CD14-positive monocyte (primary cell): ENCODE results near the gene SPTB. TPM values are rescaled to one million over a fixed set of nuclear protein-coding genes. Genes with fewer than 3 reads are reported as not detected.

Source experiments
- DNase-seq, 3 donors: peaks; one replicate each; pipeline ENCODE4 v3.0.0-alpha.2; 2011 to 2022
- H2AFZ ChIP-seq: 2 replicates; pipeline ENCODE4 v1.6.0; 2012; ENCODE audit warnings: mild to moderate bottlenecking, low read depth, low read length, inconsistent platforms; ENCODE audit not compliant: insufficient read depth, poor library complexity, severe bottlenecking
- H3K27ac ChIP-seq, 2 donors: 1 replicate in 1 of 2; 2 replicates in 1 of 2; pipeline ENCODE4 v1.5.1; 2012 to 2013; ENCODE audit warnings: low read length in 2 of 2, control low read depth in 1 of 2, inconsistent platforms in 1 of 2, low read depth in 1 of 2, mild to moderate bottlenecking in 1 of 2
- H3K27me3 ChIP-seq, 2 donors: one replicate each; pipeline versions ENCODE4 v1.6.0 to v1.6.1; 2011 to 2013; ENCODE audit warnings: low read length in 2 of 2; ENCODE audit not compliant: control insufficient read depth in 2 of 2, insufficient read depth in 2 of 2
- H3K36me3 ChIP-seq, 2 donors: replicated peaks in 1 of 2; 1 replicate in 1 of 2; 2 replicates in 1 of 2; pipeline versions ENCODE4 v1.5.1 to v1.6.1; 2012 to 2013; ENCODE audit warnings: low read length in 2 of 2, control low read depth in 1 of 2, inconsistent platforms in 1 of 2, mild to moderate bottlenecking in 1 of 2; ENCODE audit not compliant: insufficient read depth in 2 of 2, control insufficient read depth in 1 of 2
- H3K4me1 ChIP-seq, 2 donors: 1 replicate in 1 of 2; 2 replicates in 1 of 2; pipeline versions ENCODE4 v1.5.1 to v1.6.1; 2012 to 2013; ENCODE audit warnings: low read length in 2 of 2, control low read depth in 1 of 2, inconsistent platforms in 1 of 2, mild to moderate bottlenecking in 1 of 2, moderate library complexity in 1 of 2; ENCODE audit not compliant: insufficient read depth in 2 of 2, control insufficient read depth in 1 of 2
- H3K4me2 ChIP-seq: replicated peaks from 2 replicates; pipeline ENCODE3; 2012; ENCODE audit warnings: low read length, moderate library complexity, mild to moderate bottlenecking; ENCODE audit not compliant: poor library complexity, severe bottlenecking; ENCODE audit errors: extremely low read depth
- H3K4me3 ChIP-seq, 3 experiments: fragments of 200-600 bp in 1 of 3; sonication (generic) in 1 of 3; replicated peaks in 1 of 3; 1 replicate in 2 of 3; 2 replicates in 1 of 3; pipeline ENCODE4 v1.5.1; 2011 to 2013; ENCODE audit warnings: low read length in 3 of 3, mild to moderate bottlenecking in 3 of 3, control low read depth in 2 of 3, low read depth in 2 of 3, inconsistent platforms in 1 of 3, moderate library complexity in 1 of 3
- H3K79me2 ChIP-seq: 2 replicates; pipeline ENCODE4 v1.6.0; 2012; ENCODE audit warnings: mild to moderate bottlenecking, control low read depth, inconsistent platforms, low read length, moderate library complexity; ENCODE audit not compliant: insufficient read depth
- H3K9ac ChIP-seq: 2 replicates; pipeline ENCODE4 v1.6.0; 2017; ENCODE audit warnings: low read length, mild to moderate bottlenecking; ENCODE audit not compliant: insufficient read depth, poor library complexity, severe bottlenecking
- H3K9me3 ChIP-seq, 2 donors: replicated peaks in 1 of 2; 1 replicate in 1 of 2; 2 replicates in 1 of 2; pipeline versions ENCODE4 v1.5.1 to v1.6.1; 2012 to 2013; ENCODE audit warnings: low read length in 2 of 2, control low read depth in 1 of 2; ENCODE audit not compliant: control insufficient read depth in 1 of 2, insufficient read depth in 1 of 2
- H4K20me1 ChIP-seq: 2 replicates; pipeline ENCODE4 v1.6.0; 2012; ENCODE audit warnings: mild to moderate bottlenecking, low read length, control low read depth, moderate library complexity; ENCODE audit not compliant: insufficient read depth
- H3K27ac Mint-ChIP-seq, 7 donors: one replicate each; pipeline ENCODE4 v1.8.0; 2020; ENCODE audit warnings: mild to moderate bottlenecking in 7 of 7, mixed read lengths in 7 of 7, moderate library complexity in 6 of 7, inconsistent platforms in 2 of 7
- H3K27me3 Mint-ChIP-seq, 3 donors: one replicate each; pipeline ENCODE4 v1.8.0; 2021 to 2022; ENCODE audit warnings: low read depth in 3 of 3, mild to moderate bottlenecking in 3 of 3, mixed read lengths in 3 of 3, moderate library complexity in 3 of 3, inconsistent platforms in 1 of 3
- H3K36me3 Mint-ChIP-seq, 2 donors: one replicate each; pipeline ENCODE4 v1.8.0; 2020; ENCODE audit warnings: mixed read lengths in 2 of 2, inconsistent platforms in 1 of 2, mild to moderate bottlenecking in 1 of 2
- H3K4me1 Mint-ChIP-seq: one replicate; pipeline ENCODE4 v1.8.0; 2020; ENCODE audit warnings: mild to moderate bottlenecking, mixed read lengths
- H3K4me3 Mint-ChIP-seq, 2 donors: one replicate each; pipeline ENCODE4 v1.8.0; 2020; ENCODE audit warnings: mild to moderate bottlenecking in 2 of 2, mixed read lengths in 2 of 2, moderate library complexity in 1 of 2
- H3K9me3 Mint-ChIP-seq, 7 donors: one replicate each; pipeline ENCODE4 v1.8.0; 2020 to 2022; ENCODE audit warnings: mixed read lengths in 7 of 7, mild to moderate bottlenecking in 6 of 7, moderate library complexity in 6 of 7, inconsistent platforms in 2 of 7
- WGBS: methylation state at CpG from one replicate; pipeline ENCODE4 v1.1.5; 2013; ENCODE audit warnings: missing lambda C conversion rate; ENCODE audit not compliant: insufficient coverage; 5-methylcytosine and 5-hydroxymethylcytosine counted together
- intact Hi-C, 2 donors: fragments of 100-400 bp; cut with micrococcal nuclease; formaldehyde crosslinking; loops; one replicate each; pipeline versions ENCODE4 v1.15.0 to v1.15.1; 2023
- polyA plus RNA-seq, 3 donors: library from polyadenylated mRNA; depleted of rRNA in 1 of 3; unstranded in 2 of 3; stranded (reverse) in 1 of 3; fragments of 300-500 nt in 2 of 3; fragments of >200 nt in 1 of 3; fragmentation: Illumina TruSeq in 2 of 3; gene quantifications; 1 replicate in 2 of 3; 2 replicates in 1 of 3; pipeline ENCODE4 v1.2.3, GENCODE V29; 2012 to 2021
- TF ChIP-seq, protein P1 (sequence below): fragments of 200-600 bp; IDR thresholded peaks from one replicate; pipeline ENCODE4 v1.8.0; 2022; ENCODE audit warnings: antibody characterized with exemption, mild to moderate bottlenecking

SPTB gene
- polyA plus RNA-seq, 3 donors, result not detected

DNA sequence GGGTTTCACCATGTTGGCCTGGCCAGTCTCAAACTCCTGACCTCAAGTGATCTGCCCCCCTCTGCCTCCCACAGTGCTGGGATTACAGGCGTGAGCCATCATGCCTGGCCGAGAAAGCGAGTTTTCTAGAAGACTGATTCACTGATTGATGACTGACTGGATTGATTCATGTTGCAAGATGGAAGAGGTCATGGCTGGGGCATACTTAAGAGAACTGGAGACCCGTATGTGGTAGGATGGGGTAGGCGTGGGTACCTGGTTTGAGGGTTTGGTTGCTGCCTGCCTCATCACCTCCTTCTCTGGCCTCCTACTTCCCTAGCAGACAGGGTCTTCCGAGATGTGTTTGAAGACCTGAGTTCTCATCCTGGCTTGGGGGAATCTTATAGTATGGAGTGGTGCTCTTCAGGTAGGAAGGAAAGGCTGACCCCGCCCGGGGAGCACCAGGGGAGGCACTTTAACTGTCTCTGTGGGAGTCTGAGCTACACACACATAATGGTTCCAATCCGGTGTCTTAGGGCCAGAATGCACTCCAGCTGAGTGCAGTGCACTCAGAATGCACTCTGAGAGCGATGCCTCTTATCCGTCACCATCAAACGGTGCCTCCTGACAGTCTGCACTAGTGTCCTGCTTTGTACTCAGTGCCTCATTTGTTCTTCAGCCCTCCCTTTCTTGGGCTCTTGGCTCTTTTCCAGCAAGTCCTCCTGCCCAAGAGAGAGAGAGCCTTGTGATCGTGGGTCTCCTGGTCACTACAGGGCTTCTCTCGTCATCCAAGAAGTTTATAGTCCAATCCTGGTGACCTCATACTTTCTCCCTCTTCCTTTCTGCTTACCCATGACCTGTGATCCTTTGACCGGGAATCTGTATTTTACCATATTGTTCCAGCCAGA is 155.8 kb downstream of the SPTB start:
- 98% methylated on average over 12 of the region's 15 CpGs for WGBS
- H3K27ac ChIP-seq, result no peak overlapping the region

DNA sequence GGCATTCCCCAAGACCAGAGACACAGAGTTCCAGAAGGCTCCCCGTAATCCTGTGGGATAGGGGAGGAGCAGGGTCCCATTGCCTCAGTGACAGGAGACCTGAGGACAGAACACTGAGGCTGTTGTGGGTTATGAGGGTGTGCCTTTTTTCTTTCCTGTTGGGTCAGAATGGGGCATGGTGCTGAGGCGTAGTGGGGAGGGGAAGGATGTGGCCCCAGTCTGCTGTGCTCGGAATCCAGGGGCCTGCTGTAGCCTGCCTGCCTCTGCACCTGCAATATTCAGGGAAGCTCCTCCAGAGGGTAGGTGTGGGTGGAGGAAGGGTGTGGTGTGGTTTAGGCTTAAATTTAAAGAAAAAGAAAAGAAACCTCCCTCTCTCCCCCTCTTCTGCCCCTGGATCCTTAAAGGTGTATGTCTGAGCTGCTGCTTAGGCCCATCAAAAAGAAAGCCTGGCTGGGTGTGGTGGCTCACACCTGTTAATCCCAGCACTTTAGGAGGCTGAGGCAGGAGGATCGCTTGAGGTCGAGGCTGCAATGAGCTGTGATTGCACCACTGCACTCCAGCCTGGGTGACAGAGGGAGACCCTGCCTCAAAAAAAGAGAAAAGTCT is 156.8 kb downstream of the SPTB start:
- no peaks in the 10 kb centered on the region for H3K79me2 ChIP-seq
- Mint-ChIP-seq H3K4me1 (peaks cover 58% of the 10 kb centered on the region), H3K9me3 (peaks cover 0 to 3% (median 0%) of the 10 kb centered on the region in 7 donors), H3K27ac (peak overlapping the region; percentile 57 to 94 (median 81)), H3K4me3 (peak overlapping the region; percentile 16 to 75), H3K27me3 (peaks cover 2 to 3% (median 3%) of the 10 kb centered on the region in 3 donors), H3K36me3 (peaks cover 28 to 52% of the 10 kb centered on the region in 2 donors)
- H3K36me3 ChIP-seq, result peaks cover 6% of the 10 kb centered on the region in 2 donors
- no peaks in the 10 kb centered on the region for H3K27me3 ChIP-seq
- H4K20me1 ChIP-seq, result peaks cover 19% of the 10 kb centered on the region
- intact Hi-C loops, result no loop called here
- DNase-seq, result peak; percentile 24 to 34 (median 30)
- peak overlapping the region; percentile 66 for H3K4me2 ChIP-seq
- H3K27ac ChIP-seq, result peak overlapping the region; percentile 15 to 79
- 64% methylated on average over 3 of the region's 5 CpGs for WGBS
- H3K4me3 ChIP-seq, result peak overlapping the region in 1 of 3 experiments; percentile 53
- TF ChIP-seq, protein P1, sequence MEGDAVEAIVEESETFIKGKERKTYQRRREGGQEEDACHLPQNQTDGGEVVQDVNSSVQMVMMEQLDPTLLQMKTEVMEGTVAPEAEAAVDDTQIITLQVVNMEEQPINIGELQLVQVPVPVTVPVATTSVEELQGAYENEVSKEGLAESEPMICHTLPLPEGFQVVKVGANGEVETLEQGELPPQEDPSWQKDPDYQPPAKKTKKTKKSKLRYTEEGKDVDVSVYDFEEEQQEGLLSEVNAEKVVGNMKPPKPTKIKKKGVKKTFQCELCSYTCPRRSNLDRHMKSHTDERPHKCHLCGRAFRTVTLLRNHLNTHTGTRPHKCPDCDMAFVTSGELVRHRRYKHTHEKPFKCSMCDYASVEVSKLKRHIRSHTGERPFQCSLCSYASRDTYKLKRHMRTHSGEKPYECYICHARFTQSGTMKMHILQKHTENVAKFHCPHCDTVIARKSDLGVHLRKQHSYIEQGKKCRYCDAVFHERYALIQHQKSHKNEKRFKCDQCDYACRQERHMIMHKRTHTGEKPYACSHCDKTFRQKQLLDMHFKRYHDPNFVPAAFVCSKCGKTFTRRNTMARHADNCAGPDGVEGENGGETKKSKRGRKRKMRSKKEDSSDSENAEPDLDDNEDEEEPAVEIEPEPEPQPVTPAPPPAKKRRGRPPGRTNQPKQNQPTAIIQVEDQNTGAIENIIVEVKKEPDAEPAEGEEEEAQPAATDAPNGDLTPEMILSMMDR, result no peak
- H3K9me3 ChIP-seq, result no peaks in the 10 kb centered on the region
- peaks cover 51 to 62% of the 10 kb centered on the region in 2 donors for H3K4me1 ChIP-seq
- no peak overlapping the region for H2AFZ ChIP-seq
- H3K9ac ChIP-seq, result peak overlapping the region; percentile 41

More for the DNA sequence above, 155.8 kb downstream of the SPTB start:
- Mint-ChIP-seq H3K9me3 (peaks cover 0 to 3% (median 0%) of the 10 kb centered on the region in 7 donors), H3K27ac (peak overlapping the region in 6 of 7 donors; percentile 10 to 83 (median 40)), H3K4me3 (no peak overlapping the region), H3K36me3 (peaks cover 34 to 58% of the 10 kb centered on the region in 2 donors), H3K27me3 (peaks cover 2 to 3% (median 3%) of the 10 kb centered on the region in 3 donors), H3K4me1 (peaks cover 49% of the 10 kb centered on the region)
- Histone ChIP-seq H3K27me3 (no peaks in the 10 kb centered on the region), H3K36me3 (peaks cover 13 to 16% of the 10 kb centered on the region in 2 donors), H3K4me1 (peaks cover 45 to 54% of the 10 kb centered on the region in 2 donors), H3K4me3 (no peak overlapping the region), H3K9me3 (no peaks in the 10 kb centered on the region), H3K79me2 (no peaks in the 10 kb centered on the region), H2AFZ (no peak overlapping the region), H3K4me2 (no peak overlapping the region), H4K20me1 (peaks cover 19% of the 10 kb centered on the region), H3K9ac (no peak overlapping the region)
- TF ChIP-seq, protein P1, result no peak
- intact Hi-C loops, result no loop called here
- DNase-seq, result no peak
